GM18507 (cell line): ENCODE data around the gene HSD17B8.

Experiments
- DNase-seq: peaks from one replicate; pipeline ENCODE4 v3.0.0; 2011; ENCODE audit warnings: low read depth; ENCODE audit not compliant: insufficient read length; ENCODE audit errors: extremely low spot score
- FAIRE-seq: peaks from 2 replicates; lab custom pipeline; 2011; peaks lifted over from hg19 to GRCh38; lab: Jason Lieb, UNC

HSD17B8 gene

DNA sequence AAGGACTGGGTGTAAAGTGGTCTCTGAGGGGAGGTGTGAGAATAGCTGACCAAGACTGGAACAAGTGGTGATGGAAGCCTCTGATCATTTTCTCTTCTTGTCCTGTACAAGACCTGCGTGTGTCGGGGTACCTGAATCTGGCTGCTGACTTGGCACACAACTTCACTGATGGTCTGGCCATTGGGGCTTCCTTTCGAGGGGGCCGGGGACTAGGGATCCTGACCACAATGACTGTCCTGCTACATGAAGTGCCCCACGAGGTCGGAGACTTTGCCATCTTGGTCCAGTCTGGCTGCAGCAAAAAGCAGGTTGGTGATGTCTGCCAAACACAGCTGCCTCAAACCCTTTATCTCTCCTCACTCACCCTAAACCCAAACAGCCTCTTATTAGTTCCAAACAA lies 1.7 kb upstream of the HSD17B8 start:
- no peak for DNase-seq
- no peak for FAIRE-seq

DNA sequence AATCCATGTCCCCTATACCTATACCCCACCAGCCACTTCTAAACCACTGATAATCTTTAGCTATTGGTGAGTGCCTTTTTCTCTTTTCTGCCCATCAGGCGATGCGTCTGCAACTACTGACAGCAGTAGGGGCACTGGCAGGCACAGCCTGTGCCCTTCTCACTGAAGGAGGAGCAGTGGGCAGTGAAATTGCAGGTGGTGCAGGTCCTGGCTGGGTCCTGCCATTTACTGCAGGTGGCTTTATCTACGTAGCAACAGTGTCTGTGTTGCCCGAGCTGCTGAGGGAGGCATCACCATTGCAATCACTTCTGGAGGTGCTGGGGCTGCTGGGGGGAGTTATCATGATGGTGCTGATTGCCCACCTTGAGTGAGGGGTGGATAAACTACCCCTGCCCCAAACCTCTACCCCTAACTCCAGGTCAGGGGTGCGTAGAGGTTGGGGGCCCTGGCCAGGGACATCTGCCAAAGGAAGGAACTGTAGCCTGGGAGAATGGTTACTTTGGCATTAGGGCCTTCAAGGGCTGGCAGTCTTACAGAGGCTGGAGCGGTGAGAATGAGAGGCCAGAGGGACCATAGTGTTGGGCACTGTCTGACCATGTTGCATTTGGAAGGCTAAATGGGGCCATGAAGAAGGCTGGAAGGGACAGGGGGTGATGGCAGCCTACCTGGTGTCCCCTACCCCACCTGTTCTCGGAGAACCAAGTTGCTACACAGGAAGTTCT lies 851 bp upstream of the HSD17B8 start:
- no peak for FAIRE-seq

DNA sequence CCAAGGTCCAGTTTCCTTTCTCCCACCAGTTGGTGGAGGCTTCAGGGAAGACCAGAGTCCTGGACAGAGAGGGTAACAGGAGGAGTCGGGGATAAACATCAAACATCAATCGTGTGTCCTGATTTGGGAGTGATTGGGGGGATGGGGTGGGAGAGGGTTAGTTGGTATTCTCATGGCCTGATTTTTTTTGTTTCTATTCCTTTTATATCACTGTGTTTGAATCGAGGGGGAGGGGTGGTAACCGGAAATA lies 365 bp upstream of the HSD17B8 start:
- FAIRE-seq (no peak), DNase-seq (no peak)

More for the DNA sequence above, 851 bp upstream of the HSD17B8 start:
- DNase-seq: no peak

DNA sequence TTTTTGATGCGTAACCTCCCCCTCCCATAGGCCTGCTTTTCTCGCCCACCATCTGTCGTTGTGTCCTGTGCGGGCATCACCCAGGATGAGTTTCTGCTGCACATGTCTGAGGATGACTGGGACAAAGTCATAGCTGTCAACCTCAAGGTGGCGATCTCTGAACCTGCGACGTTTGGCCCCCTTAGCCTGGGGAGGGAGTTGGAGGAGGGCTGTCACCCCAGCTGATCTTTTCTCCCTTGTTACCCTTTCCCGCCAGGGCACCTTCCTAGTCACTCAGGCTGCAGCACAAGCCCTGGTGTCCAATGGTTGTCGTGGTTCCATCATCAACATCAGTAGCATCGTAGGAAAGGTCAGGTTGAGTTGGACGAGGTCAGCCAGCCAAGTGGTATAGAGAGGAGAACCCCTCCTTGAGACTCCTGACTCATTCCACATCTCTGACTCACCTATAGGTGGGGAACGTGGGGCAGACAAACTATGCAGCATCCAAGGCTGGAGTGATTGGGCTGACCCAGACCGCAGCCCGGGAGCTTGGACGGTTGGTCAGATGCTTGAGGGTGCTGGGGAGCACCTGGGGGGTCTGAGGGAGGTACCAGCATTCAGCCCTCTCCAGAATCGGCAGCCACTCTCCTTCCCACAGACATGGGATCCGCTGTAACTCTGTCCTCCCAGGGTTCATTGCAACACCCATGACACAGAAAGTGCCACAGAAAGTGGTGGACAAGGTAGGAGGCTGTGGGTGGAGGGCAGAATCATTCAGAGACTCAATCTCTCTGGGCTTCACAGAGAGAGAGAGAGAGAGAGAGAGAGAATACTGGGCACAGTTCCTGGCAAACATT lies 954 bp downstream of the HSD17B8 start:
- no peak for DNase-seq
- no peak for FAIRE-seq

DNA sequence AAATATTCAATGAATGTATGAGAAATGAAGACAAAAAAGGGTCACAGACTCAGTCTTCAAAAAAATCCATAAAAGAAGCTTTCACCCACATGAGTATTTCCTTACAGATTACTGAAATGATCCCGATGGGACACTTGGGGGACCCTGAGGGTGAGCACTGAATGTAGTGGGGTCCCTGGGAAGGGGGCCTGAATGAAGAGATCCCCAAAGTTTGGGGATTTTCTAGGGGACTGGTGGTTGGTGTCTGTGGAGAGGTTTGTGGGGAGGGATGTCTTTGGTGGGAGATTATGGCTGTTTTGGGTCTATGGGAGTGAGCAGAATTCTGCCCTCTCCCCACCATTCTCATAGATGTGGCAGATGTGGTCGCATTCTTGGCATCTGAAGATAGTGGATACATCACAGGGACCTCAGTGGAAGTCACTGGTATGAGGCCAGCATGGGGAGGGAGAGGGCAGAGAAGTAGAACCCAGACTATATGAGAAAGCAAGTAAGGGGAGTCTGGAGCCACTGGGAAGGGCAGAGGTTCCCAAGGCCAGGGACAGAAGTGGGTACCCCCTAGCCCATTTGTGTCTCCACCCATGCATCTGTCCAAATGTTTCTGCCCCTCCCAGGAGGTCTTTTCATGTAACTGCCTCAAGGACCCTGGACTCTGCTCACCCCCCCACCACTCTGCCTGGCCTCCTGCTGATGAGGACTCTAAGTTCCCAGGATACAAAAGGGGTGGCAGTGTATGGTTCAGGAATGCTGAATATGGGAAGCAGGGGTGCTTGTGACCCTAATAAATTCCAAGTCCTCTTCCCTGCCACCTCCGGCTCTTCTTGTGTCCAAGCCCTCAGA lies 1.8 kb downstream of the HSD17B8 start:
- no peak for FAIRE-seq
- no peak for DNase-seq

DNA sequence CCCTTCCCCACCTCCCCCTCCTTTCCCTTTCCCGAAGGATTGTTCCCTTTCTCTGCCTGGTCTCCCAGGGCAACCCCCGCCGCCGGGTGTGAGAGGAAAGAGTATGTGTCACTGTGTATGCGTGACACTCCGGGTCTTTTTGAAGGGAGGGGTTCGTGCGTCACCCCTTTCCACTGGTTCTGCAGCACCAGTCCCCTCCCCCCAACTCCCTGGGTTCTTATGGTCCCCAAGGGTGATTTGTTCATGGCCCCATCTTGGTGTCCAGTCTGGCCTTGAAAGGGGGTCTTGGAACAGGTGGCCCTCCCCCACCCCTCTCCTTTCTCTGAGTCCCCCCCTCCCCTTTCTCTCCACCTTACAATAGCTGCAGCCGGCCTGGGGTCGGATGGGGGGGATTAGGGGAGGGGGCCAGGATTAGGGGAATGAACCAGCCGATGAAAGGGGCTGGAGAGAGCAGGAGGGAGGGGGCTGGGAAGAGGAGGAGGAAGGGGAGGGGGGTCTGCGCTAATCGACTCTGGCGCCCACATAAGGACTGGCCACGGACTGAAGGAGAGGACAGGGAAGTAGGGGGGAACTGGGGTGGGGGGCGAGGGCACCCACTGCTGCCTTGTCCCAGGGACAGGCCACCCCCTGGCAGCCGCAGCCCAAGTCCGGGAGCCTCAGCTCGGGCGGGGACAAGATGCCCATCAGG lies 2.6 kb downstream of the HSD17B8 start:
- FAIRE-seq (no peak), DNase-seq (no peak)

DNA sequence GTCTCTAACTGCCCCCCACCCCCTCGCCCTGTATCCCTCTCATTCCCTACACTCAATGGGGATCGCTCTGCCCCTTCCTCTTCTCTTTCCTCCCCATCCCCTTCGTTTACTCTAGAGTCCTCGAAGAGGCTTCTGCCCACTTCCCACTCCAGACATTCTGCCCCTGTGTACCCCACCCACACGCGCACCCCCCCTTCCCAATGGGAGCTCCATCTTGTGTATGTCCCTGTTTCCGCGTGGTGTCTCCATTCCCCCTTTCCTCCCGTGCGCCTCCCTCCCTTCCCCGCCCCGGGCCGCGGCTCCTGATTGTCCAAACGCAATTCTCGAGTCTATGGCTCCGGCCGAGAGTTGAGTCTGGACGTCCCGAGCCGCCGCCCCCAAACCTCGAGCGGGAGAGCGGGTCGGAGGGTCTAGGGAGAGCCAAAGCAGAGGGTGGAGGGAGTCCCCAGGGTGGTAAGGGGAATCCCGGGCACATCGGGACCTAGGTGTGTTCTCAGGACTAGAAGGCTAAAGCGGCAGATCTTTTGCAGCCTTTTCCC lies 3.2 kb downstream of the HSD17B8 start:
- FAIRE-seq (no peak), DNase-seq (no peak)

DNA sequence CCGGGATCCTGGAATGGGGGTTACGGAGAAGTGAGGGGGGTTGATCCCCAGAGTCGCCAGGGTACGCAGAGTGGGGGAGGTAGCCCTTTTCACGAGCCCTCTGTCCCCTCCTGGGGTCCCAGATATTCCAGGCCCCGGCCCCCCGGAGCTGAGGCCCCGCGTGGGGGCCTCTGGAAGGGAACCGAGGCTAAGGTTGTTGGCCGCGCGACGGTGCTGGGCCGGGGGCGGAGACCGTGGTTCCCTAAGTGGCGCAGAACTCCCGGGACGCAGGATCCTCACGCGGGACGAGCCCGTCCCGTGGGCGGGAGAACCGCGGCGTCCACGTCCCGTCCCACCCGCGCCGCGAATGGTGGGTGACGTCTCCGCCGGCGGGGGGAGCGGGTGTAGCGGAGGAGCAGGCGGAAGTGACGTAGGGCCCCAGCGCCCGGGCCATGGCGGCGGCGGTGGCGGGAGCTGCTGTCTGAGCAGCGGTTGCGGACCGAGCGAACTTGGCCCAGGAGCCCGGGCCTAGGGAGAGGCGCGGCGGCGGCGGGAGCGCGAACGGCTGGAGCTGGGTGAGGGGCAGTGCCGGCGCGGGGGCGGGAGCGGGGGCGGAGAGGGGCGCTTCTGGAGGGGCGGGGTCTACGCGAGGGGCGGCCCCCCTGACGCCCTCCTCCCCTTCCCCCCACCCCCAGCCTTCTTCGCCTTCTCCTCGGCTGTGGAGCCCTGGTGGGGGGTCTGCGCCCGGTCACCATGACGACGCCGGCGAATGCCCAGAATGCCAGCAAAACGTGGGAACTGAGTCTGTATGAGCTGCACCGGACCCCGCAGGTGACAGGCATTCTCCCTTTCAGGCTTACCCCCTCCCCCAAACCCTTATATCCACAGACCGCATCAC lies 3.9 kb downstream of the HSD17B8 start, which contains the start of gene RING1:
Gene RING1 (plus strand): TSS at position 410 of the 877 bp plus-strand sequence. CDS start 323 bp downstream, at position 733.
- peak; percentile 69 for FAIRE-seq
- peak; percentile 89 for DNase-seq

DNA sequence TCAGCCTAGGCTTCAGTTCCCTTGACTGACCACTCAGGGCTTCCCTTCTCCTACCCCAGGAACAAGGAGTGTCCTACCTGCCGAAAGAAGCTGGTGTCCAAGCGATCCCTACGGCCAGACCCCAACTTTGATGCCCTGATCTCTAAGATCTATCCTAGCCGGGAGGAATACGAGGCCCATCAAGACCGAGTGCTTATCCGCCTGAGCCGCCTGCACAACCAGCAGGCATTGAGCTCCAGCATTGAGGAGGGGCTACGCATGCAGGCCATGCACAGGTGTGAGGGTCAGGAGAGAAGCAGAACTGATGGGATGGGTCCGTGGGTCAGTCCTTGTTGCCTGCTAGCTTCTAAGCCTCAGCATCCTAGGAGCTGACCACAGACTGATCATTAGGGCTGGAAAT lies 5.4 kb downstream of the HSD17B8 start:
- DNase-seq (no peak), FAIRE-seq (no peak)

DNA sequence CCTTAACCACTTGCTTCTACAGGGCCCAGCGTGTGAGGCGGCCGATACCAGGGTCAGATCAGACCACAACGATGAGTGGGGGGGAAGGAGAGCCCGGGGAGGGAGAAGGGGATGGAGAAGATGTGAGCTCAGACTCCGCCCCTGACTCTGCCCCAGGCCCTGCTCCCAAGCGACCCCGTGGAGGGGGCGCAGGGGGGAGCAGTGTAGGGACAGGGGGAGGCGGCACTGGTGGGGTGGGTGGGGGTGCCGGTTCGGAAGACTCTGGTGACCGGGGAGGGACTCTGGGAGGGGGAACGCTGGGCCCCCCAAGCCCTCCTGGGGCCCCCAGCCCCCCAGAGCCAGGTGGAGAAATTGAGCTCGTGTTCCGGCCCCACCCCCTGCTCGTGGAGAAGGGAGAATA lies 6.7 kb downstream of the HSD17B8 start:
- no peak for DNase-seq
- FAIRE-seq: no peak

DNA sequence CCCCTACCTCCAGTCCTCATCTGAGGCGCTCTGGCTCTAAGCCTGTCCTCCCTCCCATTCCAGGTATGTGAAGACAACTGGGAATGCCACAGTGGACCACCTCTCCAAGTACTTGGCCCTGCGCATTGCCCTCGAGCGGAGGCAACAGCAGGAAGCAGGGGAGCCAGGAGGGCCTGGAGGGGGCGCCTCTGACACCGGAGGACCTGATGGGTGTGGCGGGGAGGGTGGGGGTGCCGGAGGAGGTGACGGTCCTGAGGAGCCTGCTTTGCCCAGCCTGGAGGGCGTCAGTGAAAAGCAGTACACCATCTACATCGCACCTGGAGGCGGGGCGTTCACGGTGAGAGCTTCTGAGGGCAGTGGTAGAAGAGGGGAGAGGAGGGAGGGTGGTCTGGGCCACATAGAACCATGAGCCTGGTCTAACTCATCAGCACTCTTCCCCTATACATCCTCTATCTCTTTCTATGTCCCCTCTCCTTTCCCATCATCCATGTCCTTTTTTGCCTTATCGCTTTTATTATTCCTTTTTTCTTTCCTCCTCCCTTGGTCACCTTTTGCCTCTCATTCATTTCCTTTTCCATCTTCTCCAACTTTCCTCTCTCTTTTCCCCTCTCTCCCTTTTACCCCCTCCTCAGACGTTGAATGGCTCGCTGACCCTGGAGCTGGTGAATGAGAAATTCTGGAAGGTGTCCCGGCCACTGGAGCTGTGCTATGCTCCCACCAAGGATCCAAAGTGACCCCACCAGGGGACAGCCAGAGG lies 7.4 kb downstream of the HSD17B8 start:
- FAIRE-seq (no peak), DNase-seq (no peak)

DNA sequence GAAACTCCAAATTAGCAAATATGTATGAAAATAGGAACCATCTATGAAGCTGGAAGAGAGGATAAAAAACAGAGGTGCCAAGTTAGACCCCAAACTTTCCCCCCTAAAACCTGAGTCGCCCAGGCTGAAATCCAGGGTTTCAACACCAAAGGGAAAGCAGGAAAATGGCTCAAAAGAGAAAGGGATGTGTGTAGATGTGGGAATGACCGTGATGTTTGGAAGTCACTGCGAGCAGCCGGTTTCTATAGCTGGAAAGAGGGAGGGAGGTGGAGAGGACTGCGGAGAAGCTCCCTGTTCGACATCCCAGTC lies 8.4 kb downstream of the HSD17B8 start:
- DNase-seq (no peak), FAIRE-seq (no peak)

DNA sequence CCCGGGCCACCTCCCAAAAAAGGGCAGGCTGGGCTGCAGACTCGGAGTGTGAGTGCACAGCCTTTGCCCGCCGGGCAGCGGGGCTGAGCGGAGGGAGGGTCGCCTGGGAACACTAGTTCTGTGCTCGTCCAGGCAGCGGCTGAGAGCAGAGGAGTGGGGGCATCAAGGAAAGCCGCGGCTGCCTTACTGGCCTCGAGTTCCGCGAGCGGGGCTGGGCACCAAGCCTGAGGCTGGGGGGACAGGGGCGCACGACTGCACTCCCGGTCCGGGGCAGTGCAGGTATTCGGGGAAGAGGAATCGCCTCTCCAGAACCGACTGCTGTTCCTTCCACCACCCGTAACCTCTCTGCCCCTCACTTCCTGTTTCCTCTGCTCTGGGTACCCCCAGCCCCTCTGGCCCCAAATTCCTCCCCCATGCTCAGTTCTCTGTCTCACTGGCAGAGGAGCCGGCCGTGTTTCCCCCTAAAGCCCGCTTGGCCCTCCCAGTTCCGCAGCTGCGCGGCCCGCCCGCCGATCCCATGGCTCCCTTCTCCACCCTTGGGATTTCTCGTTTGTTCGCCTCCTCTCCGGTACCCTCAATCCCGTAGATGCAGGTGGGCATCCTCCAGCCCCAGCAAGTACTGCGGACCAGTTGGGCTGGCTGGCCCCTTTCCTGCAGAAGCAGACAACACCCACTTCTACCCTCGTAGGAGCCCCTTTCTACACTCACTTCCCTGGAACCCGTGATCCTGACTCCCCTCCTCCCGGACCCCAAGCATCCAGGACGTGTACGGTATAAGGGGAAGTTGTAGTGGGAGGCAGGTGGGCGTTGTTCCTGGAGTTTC lies 8.9 kb downstream of the HSD17B8 start:
- DNase-seq (no peak), FAIRE-seq (no peak)

DNA sequence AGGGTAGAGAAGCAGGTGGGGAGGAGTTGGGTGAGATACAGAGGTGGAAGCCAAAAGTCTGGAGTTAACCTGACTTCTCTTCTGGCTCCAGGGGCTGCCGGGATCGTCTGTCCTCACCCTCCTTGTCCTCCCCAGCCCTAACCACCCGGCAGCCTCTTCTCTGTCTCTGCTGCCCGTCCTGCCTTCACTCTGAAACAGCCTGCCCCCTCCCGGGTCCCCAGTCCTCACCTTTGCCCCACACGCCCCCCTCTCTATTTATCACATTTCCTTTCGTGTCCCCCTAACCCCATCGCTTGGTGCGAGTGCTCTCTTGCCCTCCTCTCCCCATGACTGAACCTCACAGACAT lies 9.5 kb downstream of the HSD17B8 start:
- no peak for DNase-seq
- FAIRE-seq: no peak

DNA sequence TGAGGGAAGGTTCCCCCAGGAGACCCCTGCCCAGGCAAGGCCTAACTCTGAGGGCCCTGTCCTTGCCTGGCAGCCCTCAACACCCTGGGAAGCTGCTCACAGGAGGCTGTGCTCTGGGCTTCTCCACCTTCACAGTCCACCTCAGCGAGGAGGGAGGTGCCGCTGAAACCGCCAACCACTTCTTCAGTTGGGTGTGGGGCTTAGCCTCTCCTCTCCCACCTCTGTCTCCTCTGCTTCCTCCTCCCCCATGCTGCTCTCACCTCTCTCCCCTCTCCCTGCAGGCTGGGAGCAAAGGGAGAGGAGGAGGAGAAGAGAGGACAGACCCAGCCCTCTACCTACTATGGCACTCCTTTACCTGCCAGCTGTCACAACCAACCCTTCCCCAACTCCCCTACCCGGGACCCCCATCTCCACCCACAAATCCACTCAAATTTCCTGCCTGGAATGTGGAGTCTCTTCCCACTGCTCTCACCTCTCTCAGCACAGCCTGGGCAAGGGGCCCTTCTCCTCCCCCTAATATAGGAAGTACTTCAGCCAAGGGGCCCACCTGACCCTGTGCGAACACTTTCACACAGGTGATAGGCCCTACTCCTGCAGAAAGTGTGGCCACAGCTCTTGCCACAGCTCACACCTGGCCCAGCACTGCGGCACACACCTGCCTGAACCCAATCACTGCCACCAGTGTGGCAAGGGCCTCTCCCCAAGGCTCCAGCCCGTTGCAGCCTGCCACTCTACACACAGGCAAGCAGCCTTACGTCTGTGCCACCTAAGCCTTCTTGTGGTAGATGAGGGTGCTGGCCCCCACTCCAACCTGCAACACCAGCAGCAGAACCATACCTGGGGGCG lies 11.0 kb downstream of the HSD17B8 start:
- DNase-seq: no peak
- FAIRE-seq: no peak

DNA sequence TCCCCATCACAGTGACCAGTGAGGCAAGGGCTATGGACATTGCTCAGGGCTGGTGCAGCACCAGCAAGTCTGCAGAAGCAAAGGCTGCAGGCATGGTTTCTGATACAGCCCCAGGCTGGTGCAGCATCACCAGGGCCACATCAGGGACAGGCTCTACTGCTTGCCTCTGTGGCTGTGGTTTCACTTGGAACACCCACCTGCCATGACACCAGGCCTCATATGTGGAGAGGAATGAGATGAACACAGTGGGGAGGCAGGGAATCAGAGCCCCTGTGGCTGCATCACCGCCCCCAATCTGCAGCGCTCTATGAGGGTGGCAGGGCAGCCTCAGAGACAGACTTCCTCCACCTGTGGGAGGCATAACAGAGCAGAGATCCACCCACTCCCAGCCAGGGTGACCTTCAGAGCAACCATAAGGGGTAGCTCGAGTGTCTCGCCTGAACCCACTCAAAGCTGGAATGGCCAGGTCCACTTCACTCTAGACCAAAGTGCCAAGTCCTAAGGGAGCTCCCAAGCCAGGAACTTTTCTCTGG lies 11.7 kb downstream of the HSD17B8 start:
- no peak for DNase-seq
- FAIRE-seq: no peak
